Loucy (cell line): ENCODE results near the gene SLC7A9.

Source experiments
- EZH2phosphoT487 ChIP-seq: fragments of 200-600 bp; IDR thresholded peaks from 2 replicates; pipeline ENCODE4 v1.6.1; 2018; ENCODE audit warnings: antibody characterized with exemption, mild to moderate bottlenecking, moderate library complexity, borderline replicate concordance
- TF ChIP-seq, protein P1 (sequence below): fragments of 200-600 bp; sonication (generic); conservative IDR thresholded peaks from 2 replicates; pipeline ENCODE4 v1.5.1; 2014; ENCODE audit warnings: mild to moderate bottlenecking, antibody characterized with exemption, low read length

DNA sequence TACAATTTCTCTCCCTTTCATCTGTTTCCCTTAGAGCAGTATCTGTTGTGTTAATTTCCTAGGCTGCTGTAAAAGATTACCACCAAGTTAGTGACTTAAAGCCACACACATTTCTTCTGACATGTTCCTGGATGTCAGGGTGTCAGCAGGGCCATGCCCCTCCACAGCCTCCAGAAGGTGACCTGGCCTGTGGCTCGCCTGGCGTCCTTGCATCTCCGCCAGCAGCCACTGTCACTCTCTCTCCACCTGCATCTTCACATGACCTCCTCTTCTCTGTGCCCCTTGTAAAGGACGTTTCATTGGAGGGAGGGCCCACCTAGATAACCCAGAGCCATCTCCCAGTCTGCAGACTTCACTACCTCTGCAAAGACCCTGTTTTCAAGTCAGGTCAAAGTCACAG is 61.3 kb downstream of the SLC7A9 start:
- TF ChIP-seq, protein P1, sequence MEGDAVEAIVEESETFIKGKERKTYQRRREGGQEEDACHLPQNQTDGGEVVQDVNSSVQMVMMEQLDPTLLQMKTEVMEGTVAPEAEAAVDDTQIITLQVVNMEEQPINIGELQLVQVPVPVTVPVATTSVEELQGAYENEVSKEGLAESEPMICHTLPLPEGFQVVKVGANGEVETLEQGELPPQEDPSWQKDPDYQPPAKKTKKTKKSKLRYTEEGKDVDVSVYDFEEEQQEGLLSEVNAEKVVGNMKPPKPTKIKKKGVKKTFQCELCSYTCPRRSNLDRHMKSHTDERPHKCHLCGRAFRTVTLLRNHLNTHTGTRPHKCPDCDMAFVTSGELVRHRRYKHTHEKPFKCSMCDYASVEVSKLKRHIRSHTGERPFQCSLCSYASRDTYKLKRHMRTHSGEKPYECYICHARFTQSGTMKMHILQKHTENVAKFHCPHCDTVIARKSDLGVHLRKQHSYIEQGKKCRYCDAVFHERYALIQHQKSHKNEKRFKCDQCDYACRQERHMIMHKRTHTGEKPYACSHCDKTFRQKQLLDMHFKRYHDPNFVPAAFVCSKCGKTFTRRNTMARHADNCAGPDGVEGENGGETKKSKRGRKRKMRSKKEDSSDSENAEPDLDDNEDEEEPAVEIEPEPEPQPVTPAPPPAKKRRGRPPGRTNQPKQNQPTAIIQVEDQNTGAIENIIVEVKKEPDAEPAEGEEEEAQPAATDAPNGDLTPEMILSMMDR = no peak
- no peak for TF ChIP-seq EZH2phosphoT487
